Measurements from ENCODE around the gene LOXL1. TPM values are rescaled to one million over a fixed set of nuclear protein-coding genes. Genes with fewer than 3 reads are reported as not detected.

Gene LOXL1
- total and polyA plus RNA-seq, 2 of the 13 experiments (the other 11 are each of a cell fraction or from before 2014, with no cell fraction given), result 0.51 to 1.3 TPM

- TF ChIP-seq PRDM4 (CRISPR knock-in tag; IDR thresholded peaks at IDR 0.05; ENCODE audit: borderline replicate concordance) (no peak), FOXO1 (CRISPR knock-in tag; IDR thresholded peaks at IDR 0.05) (no peak), ZNF431 (CRISPR knock-in tag; IDR thresholded peaks at IDR 0.05; ENCODE audit: borderline replicate concordance, low read depth) (no peak), TP53 (CRISPR knock-in tag; conservative IDR thresholded peaks at IDR 0.05) (no peak), NPAS2 (CRISPR knock-in tag; IDR thresholded peaks at IDR 0.05; ENCODE audit: borderline replicate concordance) (no peak), JUNB (CRISPR knock-in tag; IDR thresholded peaks at IDR 0.05; ENCODE audit: borderline replicate concordance) (no peak), TOPORS (CRISPR knock-in tag; IDR thresholded peaks at IDR 0.05) (no peak)
Observed at GRCh38 chr15:73932381-73933191, 6.3 kb downstream of the LOXL1 start (continued).

GRCh38 chr15:73934281-73934680, 8.0 kb downstream of the LOXL1 start:
- ATAC-seq, result no peak
- Histone ChIP-seq H3K9ac (ENCODE audit: insufficient read depth, low read depth, low read length) (no peak overlapping the region), H3K79me2 (ENCODE audit: insufficient read depth, low read length) (no peaks in the 10 kb centered on the region), H3K27ac (ENCODE audit: extremely low read length, insufficient read depth, low read length) (no peak overlapping the region), H3K36me3 (replicated peaks in 1 of 2; ENCODE audit: control insufficient read depth in 1 of 2, insufficient read depth in 2 of 2, low read length in 2 of 2) (no peaks in the 10 kb centered on the region), H3K27me3 (ENCODE audit: control insufficient read depth in 1 of 2, insufficient read depth in 2 of 2, low read length in 2 of 2) (peaks cover 6 to 34% of the 10 kb centered on the region in 2 experiments; a peak in 3 of 5 replicates), H3K4me2 (ENCODE audit: low read depth, low read length) (no peak overlapping the region), H2AFZ (ENCODE audit: low read length) (no peak overlapping the region), H3K9me3 (ENCODE audit: low read length) (no peaks in the 10 kb centered on the region), H3K4me1 (ENCODE audit: insufficient read depth, low read length) (no peaks in the 10 kb centered on the region), H4K20me1 (ENCODE audit: insufficient read depth, low read length) (no peaks in the 10 kb centered on the region), H3K4me3 (replicated peaks in 1 of 3; ENCODE audit: insufficient read depth in 1 of 3, low read depth in 2 of 3, low read length in 3 of 3) (no peak overlapping the region)
- DNase-seq (ENCODE audit: low spot score), result no peak
- WGBS (ENCODE audit: low lambda C conversion rate), result 26% methylated on average over 4 of the region's 7 CpGs
- intact Hi-C loops (cut with micrococcal nuclease; ENCODE audit: unreplicated experiment) (no loop called here), in situ Hi-C loops (cut with HindIII; ENCODE audit: extremely low pct_ligation_motif_present, low pct_unique_long_range_greater_than_20kb) (no loop called here)
- TF ChIP-seq ZNF614 (CRISPR knock-in tag; IDR thresholded peaks at IDR 0.05; ENCODE audit: borderline replicate concordance), result no peak
- POLR2A ChIA-PET, result no interaction called here
- CTCF ChIA-PET (ENCODE audit: low intra/inter-chr PET ratio, low total read pairs), result no interaction called here
- BruUV-seq (replicated peaks), result no TSS peak
- FAIRE-seq, result no peak
